GM20000 (cell line): ENCODE measurements around the gene ZFYVE26.

Source experiments
- DNase-seq: peaks from one replicate; pipeline ENCODE4 v3.0.0; 2012; ENCODE audit warnings: low spot score
- TF ChIP-seq, protein P1 (sequence below): IDR thresholded peaks from 2 replicates; pipeline ENCODE4 v1.5.1; 2012; ENCODE audit warnings: mild to moderate bottlenecking, control low read depth; ENCODE audit errors: extremely low read depth, missing control alignments

The ZFYVE26 gene

DNA sequence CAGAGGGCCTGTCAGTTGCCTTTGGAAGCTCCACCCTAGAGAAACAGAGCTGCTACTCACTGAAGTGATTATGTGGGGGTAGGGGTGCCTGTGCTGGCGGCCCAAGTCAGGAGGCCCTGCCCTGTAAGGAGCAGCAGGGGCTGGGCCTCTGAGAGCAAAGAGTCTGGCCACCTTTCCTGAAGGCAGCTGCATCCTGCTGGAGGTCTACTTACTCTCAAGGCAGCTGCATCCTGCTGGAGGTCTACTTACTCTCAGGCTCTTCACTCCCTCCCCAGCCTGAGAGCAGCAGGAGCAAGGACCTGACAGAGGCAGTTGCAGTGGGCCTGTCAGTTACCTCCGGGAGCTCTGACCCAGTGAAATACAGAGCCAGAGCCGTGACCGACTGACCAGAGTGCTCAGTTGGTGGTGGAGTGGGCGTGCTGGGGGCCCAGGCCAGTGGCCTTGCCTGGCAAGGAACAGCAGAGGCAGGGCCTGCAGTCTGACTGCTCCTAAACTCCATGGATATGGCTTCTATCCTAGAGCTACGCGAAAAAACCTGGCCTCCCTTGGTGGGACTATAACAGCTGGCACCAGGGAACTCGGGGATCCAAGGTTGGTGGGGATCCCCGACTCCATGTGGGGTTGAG lies 35.5 kb upstream of the ZFYVE26 start:
- TF ChIP-seq, protein P1, sequence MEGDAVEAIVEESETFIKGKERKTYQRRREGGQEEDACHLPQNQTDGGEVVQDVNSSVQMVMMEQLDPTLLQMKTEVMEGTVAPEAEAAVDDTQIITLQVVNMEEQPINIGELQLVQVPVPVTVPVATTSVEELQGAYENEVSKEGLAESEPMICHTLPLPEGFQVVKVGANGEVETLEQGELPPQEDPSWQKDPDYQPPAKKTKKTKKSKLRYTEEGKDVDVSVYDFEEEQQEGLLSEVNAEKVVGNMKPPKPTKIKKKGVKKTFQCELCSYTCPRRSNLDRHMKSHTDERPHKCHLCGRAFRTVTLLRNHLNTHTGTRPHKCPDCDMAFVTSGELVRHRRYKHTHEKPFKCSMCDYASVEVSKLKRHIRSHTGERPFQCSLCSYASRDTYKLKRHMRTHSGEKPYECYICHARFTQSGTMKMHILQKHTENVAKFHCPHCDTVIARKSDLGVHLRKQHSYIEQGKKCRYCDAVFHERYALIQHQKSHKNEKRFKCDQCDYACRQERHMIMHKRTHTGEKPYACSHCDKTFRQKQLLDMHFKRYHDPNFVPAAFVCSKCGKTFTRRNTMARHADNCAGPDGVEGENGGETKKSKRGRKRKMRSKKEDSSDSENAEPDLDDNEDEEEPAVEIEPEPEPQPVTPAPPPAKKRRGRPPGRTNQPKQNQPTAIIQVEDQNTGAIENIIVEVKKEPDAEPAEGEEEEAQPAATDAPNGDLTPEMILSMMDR = no peak
- no peak for DNase-seq

DNA sequence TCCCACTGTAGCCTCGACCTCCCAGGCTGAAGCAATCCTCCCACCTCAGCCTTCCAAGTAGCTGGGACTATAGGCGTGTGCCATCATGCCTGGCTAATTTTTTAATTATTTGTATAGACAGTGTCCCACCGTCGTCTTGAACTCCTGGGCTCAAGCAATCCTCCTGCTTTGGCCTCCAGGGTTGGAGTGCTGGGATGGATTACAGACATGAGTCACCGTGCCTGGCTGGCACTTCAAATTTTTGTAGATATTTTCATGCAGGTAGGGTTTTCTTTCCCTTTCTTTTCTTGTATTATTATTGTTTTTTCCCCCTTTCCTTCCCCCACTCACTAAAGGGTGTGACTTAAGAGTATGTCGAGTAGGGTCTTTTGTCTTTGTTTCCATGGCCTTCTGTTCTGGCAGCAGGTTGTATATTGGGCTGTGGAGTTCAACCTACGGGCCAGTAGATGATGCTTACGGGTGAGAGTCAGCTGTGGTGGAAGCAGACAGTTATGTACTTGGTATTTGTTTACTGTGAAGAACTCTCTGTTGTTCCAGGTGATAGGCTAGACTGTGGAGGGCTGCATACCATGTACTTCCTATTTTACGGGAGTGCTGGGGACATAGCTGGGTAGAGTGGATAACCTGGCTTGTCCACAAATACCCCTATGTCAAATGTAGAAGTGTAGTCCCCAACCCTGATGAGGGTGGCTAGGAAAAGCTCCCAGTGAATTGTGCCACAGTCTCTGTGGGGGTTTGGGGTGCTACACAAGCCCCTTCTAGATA lies 33.9 kb upstream of the ZFYVE26 start:
- DNase-seq = no peak
- TF ChIP-seq, protein P1 = no peak

DNA sequence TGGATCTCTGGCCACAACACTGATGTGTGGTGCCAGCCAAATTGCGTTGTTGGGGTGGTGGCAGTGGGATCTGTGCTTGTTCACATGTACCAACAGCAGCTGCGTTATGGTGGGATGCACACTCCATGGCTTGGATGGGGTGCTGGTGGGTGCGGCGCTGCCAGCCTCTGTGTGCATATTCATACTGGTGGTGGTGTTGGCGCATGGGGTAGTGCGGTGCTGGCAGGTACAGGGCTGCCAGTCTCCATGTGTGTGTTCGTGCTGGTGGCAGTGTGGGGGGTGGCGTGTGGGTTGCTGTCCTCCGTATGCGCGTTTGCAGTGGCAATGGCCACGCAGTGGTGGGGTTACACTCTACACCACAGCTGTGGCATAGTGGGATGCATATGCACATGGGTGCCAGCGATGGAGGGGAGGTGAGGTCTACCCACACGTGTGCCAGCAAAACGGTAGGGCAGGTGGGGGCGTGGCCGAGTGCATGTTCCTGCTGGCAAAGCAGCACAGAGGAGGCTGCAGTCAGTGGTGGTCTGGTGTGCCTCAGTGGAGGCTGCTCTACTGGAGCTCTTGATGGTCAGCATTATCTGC lies 29.7 kb upstream of the ZFYVE26 start:
- TF ChIP-seq, protein P1 = no peak

DNA sequence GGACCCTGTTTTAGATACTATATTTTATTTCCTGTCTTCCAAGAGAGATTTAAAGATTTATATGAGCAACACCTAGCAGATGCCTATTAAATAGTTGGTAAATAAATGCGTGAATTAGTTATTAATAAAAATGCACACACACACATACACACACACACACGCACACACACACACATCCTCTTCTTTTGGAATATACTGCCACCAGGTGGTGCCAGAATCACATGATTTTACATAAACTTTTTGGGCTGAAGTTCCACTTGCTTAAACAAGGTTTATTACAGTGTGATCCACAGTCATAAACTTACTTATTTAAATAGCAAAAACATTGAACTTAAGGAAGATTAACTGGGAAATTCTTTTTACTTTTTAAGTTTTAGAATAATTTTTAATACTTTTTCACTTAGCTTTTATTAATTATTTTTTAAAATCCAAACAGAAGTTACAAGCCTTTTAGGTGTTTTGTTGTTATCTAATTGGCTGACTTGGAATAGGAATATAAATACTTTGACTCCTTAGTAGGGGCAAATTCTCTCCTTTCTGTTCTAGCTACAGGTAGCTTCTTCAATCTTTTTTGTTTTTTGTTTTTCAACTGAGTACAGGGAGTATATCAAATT lies 20.7 kb upstream of the ZFYVE26 start:
- peak; percentile 44 for DNase-seq
- TF ChIP-seq, protein P1 = peak; percentile 37

More for the DNA sequence above, 29.7 kb upstream of the ZFYVE26 start:
- no peak for DNase-seq

DNA sequence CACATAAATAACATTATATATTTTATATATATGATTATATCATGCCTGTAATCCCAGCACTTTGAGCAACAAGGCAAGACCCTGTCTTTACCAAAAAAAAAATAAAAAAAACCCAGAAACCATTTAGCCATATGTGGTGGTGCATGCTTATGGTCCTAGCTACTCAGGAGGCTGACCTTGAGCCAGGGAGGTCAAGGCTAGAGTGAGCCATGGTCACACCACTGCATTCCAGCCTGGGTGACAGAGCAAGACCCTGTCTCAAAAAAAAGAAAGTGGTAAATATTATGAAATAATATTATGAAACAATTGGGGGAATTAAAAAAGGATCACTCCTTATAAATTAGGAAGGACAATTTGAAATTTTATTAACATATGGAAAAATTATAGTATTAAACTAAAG lies 19.2 kb upstream of the ZFYVE26 start:
- TF ChIP-seq, protein P1 = no peak

DNA sequence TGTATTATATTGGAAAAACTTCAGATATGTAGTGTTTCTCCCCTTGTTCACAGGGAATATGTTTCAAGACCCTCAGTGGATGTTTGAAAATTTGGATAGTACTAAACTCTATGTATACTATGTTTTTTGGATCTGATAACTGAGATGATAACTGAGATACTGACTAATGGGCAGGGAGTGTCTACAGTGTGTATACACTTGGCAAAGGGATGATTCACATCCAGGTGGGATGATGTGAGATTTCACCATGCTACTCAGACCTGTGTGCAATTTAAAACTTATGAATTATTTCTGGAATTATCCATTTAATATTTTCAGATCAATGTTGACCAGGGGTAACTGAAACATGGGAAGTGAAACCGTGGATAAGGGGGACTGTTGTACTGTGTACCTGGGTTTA lies 17.0 kb upstream of the ZFYVE26 start:
- no peak for DNase-seq
- TF ChIP-seq, protein P1 = no peak

More for the DNA sequence above, 19.2 kb upstream of the ZFYVE26 start:
- DNase-seq = no peak

DNA sequence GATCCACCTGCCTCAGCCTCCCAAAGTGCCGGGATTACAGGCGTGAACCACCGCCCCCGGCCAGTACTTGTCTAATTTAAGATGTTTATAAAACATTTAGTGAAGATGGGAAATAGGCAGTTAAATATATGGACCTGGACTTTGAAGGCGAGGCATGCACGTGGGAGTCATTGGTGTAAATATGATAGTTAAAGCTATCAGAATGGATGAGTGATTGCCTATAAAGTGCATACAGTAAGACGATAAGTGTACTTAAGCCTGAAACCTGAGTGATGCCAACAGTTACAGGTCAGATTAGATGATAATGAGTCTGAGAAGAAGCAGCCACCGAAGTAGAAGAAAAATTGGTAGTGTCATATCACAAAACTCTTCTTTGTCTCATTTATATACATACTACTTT lies 14.7 kb upstream of the ZFYVE26 start:
- no peak for DNase-seq
- TF ChIP-seq, protein P1 = no peak
